B cell (primary cell): ENCODE measurements around the gene MTO1.

Source experiments
- EZH2 ChIP-seq: IDR thresholded peaks from 2 replicates; pipeline ENCODE4 v1.6.1; 2012; ENCODE audit warnings: borderline replicate concordance, low read depth, mild to moderate bottlenecking, moderate library complexity, low read length; ENCODE audit not compliant: insufficient read depth, poor library complexity, severe bottlenecking
- TF ChIP-seq, protein P1 (sequence below): fragments of 200-600 bp; IDR thresholded peaks from one replicate; pipeline ENCODE4 v1.8.0; 2022; ENCODE audit warnings: antibody characterized with exemption, mild to moderate bottlenecking

DNA sequence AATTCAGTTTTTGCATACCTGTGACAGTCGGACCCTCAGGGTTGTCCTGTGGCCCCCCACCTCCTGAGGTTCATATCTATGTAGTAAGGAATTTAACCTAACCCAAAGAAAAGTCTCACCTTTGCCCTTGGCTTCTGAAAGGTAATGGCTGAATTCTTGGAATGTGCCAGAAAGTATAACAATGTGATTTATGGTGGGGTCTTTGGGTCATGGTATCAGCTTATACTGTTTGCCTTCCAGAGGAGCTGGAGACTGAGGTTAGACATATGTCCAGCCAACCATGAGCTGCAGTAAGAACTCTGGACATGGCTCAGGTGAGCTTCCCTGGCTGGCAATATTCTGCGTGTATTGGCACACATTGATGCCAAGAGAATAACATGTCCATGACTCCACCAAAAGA lies 40.0 kb upstream of the MTO1 start:
- TF ChIP-seq, protein P1, sequence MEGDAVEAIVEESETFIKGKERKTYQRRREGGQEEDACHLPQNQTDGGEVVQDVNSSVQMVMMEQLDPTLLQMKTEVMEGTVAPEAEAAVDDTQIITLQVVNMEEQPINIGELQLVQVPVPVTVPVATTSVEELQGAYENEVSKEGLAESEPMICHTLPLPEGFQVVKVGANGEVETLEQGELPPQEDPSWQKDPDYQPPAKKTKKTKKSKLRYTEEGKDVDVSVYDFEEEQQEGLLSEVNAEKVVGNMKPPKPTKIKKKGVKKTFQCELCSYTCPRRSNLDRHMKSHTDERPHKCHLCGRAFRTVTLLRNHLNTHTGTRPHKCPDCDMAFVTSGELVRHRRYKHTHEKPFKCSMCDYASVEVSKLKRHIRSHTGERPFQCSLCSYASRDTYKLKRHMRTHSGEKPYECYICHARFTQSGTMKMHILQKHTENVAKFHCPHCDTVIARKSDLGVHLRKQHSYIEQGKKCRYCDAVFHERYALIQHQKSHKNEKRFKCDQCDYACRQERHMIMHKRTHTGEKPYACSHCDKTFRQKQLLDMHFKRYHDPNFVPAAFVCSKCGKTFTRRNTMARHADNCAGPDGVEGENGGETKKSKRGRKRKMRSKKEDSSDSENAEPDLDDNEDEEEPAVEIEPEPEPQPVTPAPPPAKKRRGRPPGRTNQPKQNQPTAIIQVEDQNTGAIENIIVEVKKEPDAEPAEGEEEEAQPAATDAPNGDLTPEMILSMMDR = no peak
- no peak for TF ChIP-seq EZH2
